Eye (tissue), 1 donor: ENCODE data around the gene KLRF2.

ENCODE experiments used
- DNase-seq: peaks from one replicate; pipeline ENCODE4 v3.0.0-alpha.2; 2015

Gene KLRF2

GRCh38 chr12:9943240-9943639 lies 62.0 kb downstream of the KLRF2 start:
- no peak for DNase-seq

- DNase-seq: no peak
Measured at GRCh38 chr12:9944391-9944790, 63.1 kb downstream of the KLRF2 start.
